Caco-2 (cell line): Measurements from ENCODE around the gene SPP1. TPM values are rescaled to one million over a fixed set of nuclear protein-coding genes. Genes with fewer than 3 reads are reported as not detected.

Experiments
- BruUV-seq: library from RNA; stranded (reverse); fragments of 400-500 nt; replicated peaks from 2 replicates; lab custom pipeline; 2021; lab: Mats Ljungman, UMichigan
- CTCF ChIA-PET: fragments of 300-600 bp; sonication (Branson Sonifier 250); formaldehyde crosslinking; loops from one replicate; lab custom pipeline; 2022; ENCODE audit warnings: antibody characterized with exemption; lab: Charles Lee
- POLR2A ChIA-PET: fragments of 300-600 bp; sonication (Branson Sonifier 250); formaldehyde crosslinking; loops from one replicate; lab custom pipeline; 2022; ENCODE audit warnings: antibody characterized with exemption; lab: Charles Lee
- DNase-seq, 2 experiments: peaks; one replicate each; pipeline versions ENCODE4 v3.0.0 to v3.0.0-alpha.2; 2020 to 2022
- H3K27me3 ChIP-seq: replicated peaks from 2 replicates; pipeline ENCODE4 v1.6.0; 2011; ENCODE audit warnings: low read length; ENCODE audit not compliant: control insufficient read depth, insufficient read depth
- H3K36me3 ChIP-seq: 2 replicates; pipeline ENCODE4 v1.5.1; 2011; ENCODE audit warnings: low read length; ENCODE audit not compliant: control insufficient read depth, insufficient read depth
- H3K4me1 ChIP-seq: fragments of 250-450 bp; sonication (Bioruptor Pico); 2 replicates; pipeline ENCODE4 v1.5.1; 2020; ENCODE audit warnings: mild to moderate bottlenecking
- H3K4me3 ChIP-seq: 2 replicates; pipeline ENCODE4 v1.5.1; 2011; ENCODE audit warnings: low read depth, mild to moderate bottlenecking, control low read depth, low read length
- H3K9me3 ChIP-seq: fragments of 250-450 bp; sonication (Bioruptor Pico); 2 replicates; pipeline ENCODE4 v1.5.1; 2020; ENCODE audit warnings: mild to moderate bottlenecking, moderate library complexity
- H3K27ac Mint-ChIP-seq: one replicate; pipeline ENCODE4 v1.8.0; 2022; ENCODE audit warnings: mixed read lengths; ENCODE audit not compliant: unreplicated experiment
- H3K27me3 Mint-ChIP-seq: one replicate; pipeline ENCODE4 v1.8.0; 2022; ENCODE audit warnings: mixed read lengths; ENCODE audit not compliant: insufficient read depth, unreplicated experiment
- H3K36me3 Mint-ChIP-seq: one replicate; pipeline ENCODE4 v1.8.0; 2022; ENCODE audit warnings: mild to moderate bottlenecking, mixed read lengths; ENCODE audit not compliant: insufficient read depth, unreplicated experiment
- H3K4me1 Mint-ChIP-seq: one replicate; pipeline ENCODE4 v1.8.0; 2022; ENCODE audit warnings: low read depth, mixed read lengths; ENCODE audit not compliant: unreplicated experiment
- H3K4me3 Mint-ChIP-seq: one replicate; pipeline ENCODE4 v1.8.0; 2022; ENCODE audit warnings: mild to moderate bottlenecking, moderate library complexity, mixed read lengths; ENCODE audit not compliant: unreplicated experiment
- H3K9me3 Mint-ChIP-seq: one replicate; pipeline ENCODE4 v1.8.0; 2022; ENCODE audit warnings: mixed read lengths; ENCODE audit not compliant: unreplicated experiment
- CTCF ChIP-seq, 2 experiments: fragments of 200-600 bp in 1 of 2; IDR thresholded peaks; 1 replicate in 1 of 2; 2 replicates in 1 of 2; pipeline versions ENCODE4 v1.5.1 to v1.8.0; 2011 to 2022; ENCODE audit warnings: antibody characterized with exemption in 1 of 2, control low read depth in 1 of 2, inconsistent platforms in 1 of 2, low read depth in 1 of 2, low read length in 1 of 2, mild to moderate bottlenecking in 1 of 2, moderate library complexity in 1 of 2; ENCODE audit not compliant: insufficient read depth in 1 of 2, severe bottlenecking in 1 of 2, unreplicated experiment in 1 of 2
- intact Hi-C: fragments of 100-400 bp; cut with micrococcal nuclease; formaldehyde crosslinking; loops from one replicate; pipeline ENCODE4 v1.10.0; 2022; ENCODE audit not compliant: unreplicated experiment
- total RNA-seq: library from RNA; stranded (reverse); gene quantifications from 2 replicates; pipeline ENCODE4 v1.2.3, GENCODE V29; 2022

The SPP1 gene
- total RNA-seq, 1 experiment from 2014 or later = 0.77 TPM

DNA sequence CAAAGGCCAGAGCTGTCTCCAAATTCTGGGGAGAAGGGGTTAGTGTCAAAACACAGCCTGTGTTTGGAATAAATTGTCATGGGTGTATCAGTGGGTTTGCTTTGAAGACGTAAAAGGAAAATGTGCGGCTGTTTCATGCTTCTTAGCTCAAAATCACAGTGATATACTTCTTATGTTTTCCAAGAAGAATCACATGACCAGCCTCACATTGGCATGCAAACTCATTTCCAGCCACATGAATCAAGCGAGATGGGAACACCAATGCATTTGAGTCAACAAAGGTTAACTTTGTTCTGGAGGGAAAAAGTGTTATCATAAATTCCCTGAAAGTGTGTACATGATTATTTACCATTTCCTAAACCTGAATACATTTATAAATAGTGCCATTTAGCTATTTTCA, 19.0 kb upstream of the SPP1 start:
- Histone ChIP-seq H3K4me3 (no peak overlapping the region), H3K4me1 (no peaks in the 10 kb centered on the region), H3K36me3 (no peaks in the 10 kb centered on the region), H3K9me3 (no peaks in the 10 kb centered on the region), H3K27me3 (no peaks in the 10 kb centered on the region)
- no peak for DNase-seq
- H3K27me3 Mint-ChIP-seq = no peaks in the 10 kb centered on the region
- no TSS peak for BruUV-seq
- H3K9me3 Mint-ChIP-seq = no peaks in the 10 kb centered on the region
- no peak overlapping the region for H3K27ac Mint-ChIP-seq
- H3K4me1 Mint-ChIP-seq = no peaks in the 10 kb centered on the region
- no peak for TF ChIP-seq CTCF (IDR thresholded peaks at IDR 0.05; ENCODE audit: insufficient read depth in 1 of 2, low read depth in 1 of 2, low read length in 1 of 2, severe bottlenecking in 1 of 2, unreplicated experiment in 1 of 2)
- ChIA-PET CTCF (no interaction called here), POLR2A (no interaction called here)
- intact Hi-C loops = no loop called here
- H3K4me3 Mint-ChIP-seq = no peak overlapping the region
- H3K36me3 Mint-ChIP-seq = no peaks in the 10 kb centered on the region

DNA sequence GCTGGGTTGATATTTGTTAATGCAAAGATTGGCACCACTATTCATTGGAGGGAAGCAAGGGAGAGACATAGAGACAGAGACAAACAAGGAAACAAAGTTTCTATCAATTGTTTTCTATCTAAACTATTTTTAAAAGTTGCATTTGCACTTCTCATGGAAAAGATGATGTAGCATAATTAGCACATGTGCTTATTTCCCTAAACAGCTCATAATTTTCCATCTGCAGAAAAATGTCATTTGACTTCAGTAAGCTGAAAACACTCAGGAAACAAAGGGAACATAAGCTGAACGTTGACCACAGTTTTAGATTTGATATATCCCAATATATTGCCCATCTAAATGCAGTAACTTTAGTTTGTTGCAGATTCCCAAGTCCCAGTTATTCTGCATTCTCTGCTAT, 18.5 kb upstream of the SPP1 start:
- POLR2A ChIA-PET = no interaction called here
- Histone ChIP-seq H3K27me3 (no peaks in the 10 kb centered on the region), H3K36me3 (no peaks in the 10 kb centered on the region), H3K4me1 (no peaks in the 10 kb centered on the region), H3K9me3 (no peaks in the 10 kb centered on the region), H3K4me3 (no peak overlapping the region)
- no peaks in the 10 kb centered on the region for H3K27me3 Mint-ChIP-seq
- BruUV-seq = no TSS peak
- H3K36me3 Mint-ChIP-seq = no peaks in the 10 kb centered on the region
- no peak for TF ChIP-seq CTCF (IDR thresholded peaks at IDR 0.05; ENCODE audit: insufficient read depth in 1 of 2, low read depth in 1 of 2, low read length in 1 of 2, severe bottlenecking in 1 of 2, unreplicated experiment in 1 of 2)
- H3K4me3 Mint-ChIP-seq = no peak overlapping the region
- intact Hi-C loops = no loop called here
- no peak overlapping the region for H3K27ac Mint-ChIP-seq
- CTCF ChIA-PET = interaction anchor here (0.8 kb wide), 1 partner anchor 104 kb away, joined by 5 read pairs; no protein-coding TSS in a partner anchor
- H3K9me3 Mint-ChIP-seq = no peaks in the 10 kb centered on the region
- H3K4me1 Mint-ChIP-seq = no peaks in the 10 kb centered on the region
- no peak for DNase-seq

GRCh38 chr4:87961993-87962392, 13.5 kb upstream of the SPP1 start:
- POLR2A ChIA-PET = no interaction called here

More at GRCh38 chr4:87961993-87962392, 13.5 kb upstream of the SPP1 start:
- no peak for TF ChIP-seq CTCF (IDR thresholded peaks at IDR 0.05; ENCODE audit: insufficient read depth in 1 of 2, low read depth in 1 of 2, low read length in 1 of 2, severe bottlenecking in 1 of 2, unreplicated experiment in 1 of 2)
- H3K36me3 Mint-ChIP-seq = no peaks in the 10 kb centered on the region
- no peak overlapping the region for H3K27ac Mint-ChIP-seq
- H3K4me1 Mint-ChIP-seq = no peaks in the 10 kb centered on the region
- no peaks in the 10 kb centered on the region for H3K9me3 Mint-ChIP-seq
- H3K27me3 Mint-ChIP-seq = no peaks in the 10 kb centered on the region
- no peaks in the 10 kb centered on the region for H3K9me3 ChIP-seq
- DNase-seq = no peak
- CTCF ChIA-PET = interaction anchor here (1.0 kb wide), 1 partner anchor 11 kb away, joined by 4 read pairs; no protein-coding TSS in a partner anchor
- H3K36me3 ChIP-seq = no peaks in the 10 kb centered on the region
- no peaks in the 10 kb centered on the region for H3K4me1 ChIP-seq
- no peaks in the 10 kb centered on the region for H3K27me3 ChIP-seq
- BruUV-seq = no TSS peak
- H3K4me3 Mint-ChIP-seq = no peak overlapping the region
- no peak overlapping the region for H3K4me3 ChIP-seq
- intact Hi-C loops = no loop called here
